NCI-H1105 treated with DMSO at 0.1 percent for 48 hours (cell line): ENCODE data around the gene SLC12A3.
A peak's percentile ranks its signal among the peaks of the same experiment; 100 is the strongest.

Experiments
- DNase-seq: peaks from one replicate; lab custom pipeline; 2025; lab: John Stamatoyannopoulos, UW

SLC12A3 gene

GRCh38 chr16:56847173-56847910 is 17.7 kb upstream of the SLC12A3 start:
- DNase-seq, result no peak

- no peak for DNase-seq
Observed at GRCh38 chr16:56848029-56848936, 16.7 kb upstream of the SLC12A3 start.

- DNase-seq, result no peak
Observed at GRCh38 chr16:56848955-56849689, 15.9 kb upstream of the SLC12A3 start.

GRCh38 chr16:56849690-56850680 is 15.0 kb upstream of the SLC12A3 start:
- no peak for DNase-seq

GRCh38 chr16:56851671-56852400 is 13.2 kb upstream of the SLC12A3 start:
- no peak for DNase-seq

GRCh38 chr16:56852401-56852730 is 12.6 kb upstream of the SLC12A3 start:
- no peak for DNase-seq

GRCh38 chr16:56852968-56853367 is 12.0 kb upstream of the SLC12A3 start:
- no peak for DNase-seq

GRCh38 chr16:56855201-56855600 is 9.8 kb upstream of the SLC12A3 start:
- DNase-seq, result no peak

- DNase-seq, result no peak
Observed at GRCh38 chr16:56855946-56856345, 9.1 kb upstream of the SLC12A3 start.

- DNase-seq, result no peak
Observed at GRCh38 chr16:56856876-56857447, 8.0 kb upstream of the SLC12A3 start.

GRCh38 chr16:56858374-56858773 is 6.6 kb upstream of the SLC12A3 start:
- no peak for DNase-seq

GRCh38 chr16:56859636-56860035 is 5.4 kb upstream of the SLC12A3 start:
- no peak for DNase-seq

- no peak for DNase-seq
Observed at GRCh38 chr16:56860226-56861020, 4.6 kb upstream of the SLC12A3 start.

- DNase-seq, result no peak
Observed at GRCh38 chr16:56861092-56861610, 3.9 kb upstream of the SLC12A3 start.

GRCh38 chr16:56861756-56862155 is 3.3 kb upstream of the SLC12A3 start:
- DNase-seq, result no peak

GRCh38 chr16:56862776-56863175 is 2.2 kb upstream of the SLC12A3 start:
- DNase-seq, result no peak

- DNase-seq, result no peak
Observed at GRCh38 chr16:56865394-56866062, 521 bp downstream of the SLC12A3 start.

- peak; percentile 22 for DNase-seq
Observed at GRCh38 chr16:56866955-56867830, 2.2 kb downstream of the SLC12A3 start.
